Osteoblast (primary cell): ENCODE measurements around the gene NDUFS2. TPM values are rescaled to one million over a fixed set of nuclear protein-coding genes. Genes with fewer than 3 reads are reported as not detected.
"Not testable (repeated sequence)": the region's sequence is repeated elsewhere in the genome, so short reads cannot be mapped to it uniquely, and the experiment has no call there.

Experiments
- DNase-seq: peaks from one replicate; pipeline ENCODE4 v3.0.0; 2011; ENCODE audit warnings: low spot score, mixed read lengths; ENCODE audit not compliant: insufficient read length; ENCODE audit errors: missing footprints
- H2AFZ ChIP-seq: 2 replicates; pipeline ENCODE4 v1.6.0; 2011; ENCODE audit warnings: mild to moderate bottlenecking, low read length
- H3K27ac ChIP-seq: 2 replicates; pipeline ENCODE4 v1.5.1; 2011; ENCODE audit warnings: mild to moderate bottlenecking, low read depth, low read length, moderate library complexity
- H3K27me3 ChIP-seq: 2 replicates; pipeline ENCODE4 v1.6.0; 2012; ENCODE audit warnings: mild to moderate bottlenecking, control low read depth, inconsistent platforms, low read length, moderate library complexity; ENCODE audit not compliant: insufficient read depth
- H3K36me3 ChIP-seq: 2 replicates; pipeline ENCODE4 v1.5.1; 2011; ENCODE audit warnings: mild to moderate bottlenecking, low read length, control low read depth, moderate library complexity; ENCODE audit not compliant: insufficient read depth
- H3K4me1 ChIP-seq: 2 replicates; pipeline ENCODE4 v1.5.1; 2011; ENCODE audit warnings: mild to moderate bottlenecking, low read length, control low read depth, moderate library complexity; ENCODE audit not compliant: insufficient read depth
- H3K4me2 ChIP-seq: 2 replicates; pipeline ENCODE4 v1.6.0; 2011; ENCODE audit warnings: mild to moderate bottlenecking, low read length; ENCODE audit not compliant: insufficient read depth
- H3K4me3 ChIP-seq: fragments of 200-600 bp; sonication (generic); 3 replicates; pipeline ENCODE4 v1.5.1; 2012; ENCODE audit warnings: mild to moderate bottlenecking, low read length, inconsistent platforms; ENCODE audit not compliant: insufficient read depth
- H3K79me2 ChIP-seq: 2 replicates; pipeline ENCODE4 v1.6.0; 2012; ENCODE audit warnings: mild to moderate bottlenecking, low read length, control low read depth, inconsistent platforms; ENCODE audit not compliant: insufficient read depth
- H3K9me3 ChIP-seq: 2 replicates; pipeline ENCODE4 v1.5.1; 2011; ENCODE audit warnings: low read depth, low read length, control low read depth
- H4K20me1 ChIP-seq: 2 replicates; pipeline ENCODE4 v1.6.0; 2012; ENCODE audit warnings: mild to moderate bottlenecking, low read length, control low read depth; ENCODE audit not compliant: insufficient read depth
- CTCF ChIP-seq: IDR thresholded peaks from 2 replicates; pipeline ENCODE4 v1.5.1; 2011; ENCODE audit warnings: mild to moderate bottlenecking, low read depth, low read length, moderate library complexity; ENCODE audit errors: extremely low read depth
- total RNA-seq: library from RNA; depleted of rRNA; stranded (reverse); fragments of >200 nt; gene quantifications from 2 replicates; pipeline ENCODE4 v1.2.3, GENCODE V29; 2012

The NDUFS2 gene
- total RNA-seq, 1 donor, result 103 TPM

- no peak overlapping the region for H3K4me3 ChIP-seq
- no peak overlapping the region for H3K27ac ChIP-seq
- no peaks in the 10 kb centered on the region for H3K9me3 ChIP-seq
- H4K20me1 ChIP-seq, result no peaks in the 10 kb centered on the region
- no peak overlapping the region for H2AFZ ChIP-seq
- H3K36me3 ChIP-seq, result peaks cover 9% of the 10 kb centered on the region
- H3K4me2 ChIP-seq, result no peak overlapping the region
- peaks cover 12% of the 10 kb centered on the region for H3K79me2 ChIP-seq
- H3K4me1 ChIP-seq, result peaks cover 17% of the 10 kb centered on the region
- DNase-seq, result no peak
- no peak for TF ChIP-seq CTCF
- H3K27me3 ChIP-seq, result no peaks in the 10 kb centered on the region
Measured at GRCh38 chr1:161223805-161224694, 21.9 kb downstream of the NDUFS2 start.

DNA sequence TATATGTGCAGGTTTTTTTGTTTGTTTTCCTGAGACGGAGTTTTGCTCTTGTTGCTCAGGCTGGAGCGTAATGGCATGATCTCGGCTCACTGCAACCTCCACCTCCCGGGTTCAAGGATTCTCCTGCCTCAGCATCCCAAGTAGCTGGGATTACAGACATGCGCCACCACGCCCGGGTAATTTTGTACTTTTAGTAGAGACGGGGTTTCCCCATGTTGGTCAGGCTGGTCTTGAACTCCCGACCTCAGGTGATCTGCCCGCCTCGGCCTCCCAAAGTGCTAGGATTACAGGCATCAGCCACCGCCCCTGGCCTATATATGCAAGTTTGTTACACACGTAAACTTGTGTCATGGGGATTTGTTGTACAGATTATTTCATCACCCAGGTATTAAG lies 22.5 kb downstream of the NDUFS2 start:
- Histone ChIP-seq H3K4me1 (peaks cover 17% of the 10 kb centered on the region), H3K36me3 (peaks cover 16% of the 10 kb centered on the region), H3K79me2 (peaks cover 12% of the 10 kb centered on the region)
- not testable (repeated sequence) for H3K27me3 ChIP-seq, H3K4me3 ChIP-seq, H2AFZ ChIP-seq, H3K9me3 ChIP-seq, H3K27ac ChIP-seq, H4K20me1 ChIP-seq, DNase-seq, H3K4me2 ChIP-seq

DNA sequence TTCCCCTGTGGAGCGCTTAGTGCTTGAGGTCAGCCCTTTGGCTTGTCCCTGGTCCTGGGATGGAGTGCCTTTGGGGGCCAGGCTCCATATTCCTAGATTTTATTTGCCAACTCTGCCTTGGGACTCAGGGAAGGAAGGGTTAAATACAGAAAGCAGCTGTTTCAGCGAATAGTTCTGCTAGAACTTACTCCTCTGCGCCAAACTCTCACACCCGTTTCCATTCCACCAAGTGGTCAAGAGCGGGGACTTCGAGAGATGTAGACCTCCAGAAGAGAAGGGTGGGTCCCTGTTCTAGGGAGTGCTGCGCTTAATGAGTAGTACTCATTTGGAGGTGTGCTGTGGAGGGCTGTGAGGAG lies 23.0 kb downstream of the NDUFS2 start:
- Histone ChIP-seq H2AFZ (peak overlapping the region; percentile 43), H3K27ac (no peak overlapping the region), H3K9me3 (no peaks in the 10 kb centered on the region), H3K79me2 (peaks cover 12% of the 10 kb centered on the region), H3K36me3 (peaks cover 20% of the 10 kb centered on the region), H3K27me3 (no peaks in the 10 kb centered on the region), H3K4me3 (no peak overlapping the region), H4K20me1 (no peaks in the 10 kb centered on the region), H3K4me2 (peak overlapping the region; percentile 45), H3K4me1 (peaks cover 17% of the 10 kb centered on the region)
- no peak for DNase-seq
- TF ChIP-seq CTCF, result no peak

GRCh38 chr1:161225534-161226319 lies 23.6 kb downstream of the NDUFS2 start, which contains the start of gene TOMM40L:
TSS of gene TOMM40L (plus strand) at chr1:161226060. CDS start at chr1:161226490, 430 bp downstream.
- no peaks in the 10 kb centered on the region for H3K27me3 ChIP-seq
- peak within 1 kb of the TSS; percentile 99 for H2AFZ ChIP-seq
- DNase-seq, result peak; percentile 94
- TF ChIP-seq CTCF, result peak; percentile 78
- no peaks in the 10 kb centered on the region for H4K20me1 ChIP-seq
- H3K4me2 ChIP-seq, result peak within 1 kb of the TSS; percentile 96
- H3K4me3 ChIP-seq, result peak within 1 kb of the TSS; percentile 96
- H3K27ac ChIP-seq, result peak within 1 kb of the TSS; percentile 66
- peaks cover 21% of the 10 kb centered on the region for H3K36me3 ChIP-seq
- H3K79me2 ChIP-seq, result peaks cover 12% of the 10 kb centered on the region
- no peaks in the 10 kb centered on the region for H3K9me3 ChIP-seq
- peaks cover 17% of the 10 kb centered on the region for H3K4me1 ChIP-seq
